Endodermal cell (in vitro differentiated cells): ENCODE measurements around the gene COL5A3. TPM values are rescaled to one million over a fixed set of nuclear protein-coding genes. Genes with fewer than 3 reads are reported as not detected.
A peak's percentile ranks its signal among the peaks of the same experiment; 100 is the strongest.

Experiments used
- DNase-seq: peaks from one replicate; pipeline ENCODE4 v3.0.0-alpha.2; 2017
- H3K27ac ChIP-seq: 2 replicates; pipeline ENCODE4 v1.5.1; 2013; ENCODE audit warnings: mild to moderate bottlenecking, low read depth, low read length, moderate library complexity
- H3K27me3 ChIP-seq: 2 replicates; pipeline ENCODE4 v1.6.1; 2013; ENCODE audit warnings: mild to moderate bottlenecking, low read length, moderate library complexity; ENCODE audit not compliant: insufficient read depth, control insufficient read depth, poor library complexity, severe bottlenecking
- H3K36me3 ChIP-seq: 2 replicates; pipeline ENCODE4 v1.7.0; 2013; ENCODE audit warnings: mild to moderate bottlenecking, low read length, moderate library complexity; ENCODE audit not compliant: control insufficient read depth, insufficient read depth
- H3K4me1 ChIP-seq: one replicate; pipeline ENCODE4 v1.7.0; 2013; ENCODE audit warnings: low read length; ENCODE audit not compliant: control insufficient read depth, insufficient read depth
- H3K4me3 ChIP-seq: 2 replicates; pipeline ENCODE4 v1.5.1; 2013; ENCODE audit warnings: mild to moderate bottlenecking, low read length, moderate library complexity
- H3K9ac ChIP-seq: 2 replicates; pipeline ENCODE4 v1.6.1; 2013; ENCODE audit warnings: mild to moderate bottlenecking, low read length, moderate library complexity; ENCODE audit not compliant: poor library complexity, severe bottlenecking; ENCODE audit errors: extremely low read depth
- H3K9me3 ChIP-seq: 2 replicates; pipeline ENCODE4 v1.6.1; 2013; ENCODE audit warnings: mild to moderate bottlenecking, low read length, moderate library complexity; ENCODE audit not compliant: control insufficient read depth
- H3K27ac Mint-ChIP-seq: 2 replicates; pipeline ENCODE4 v1.8.0; 2020; ENCODE audit warnings: mixed read lengths
- H3K27me3 Mint-ChIP-seq: 2 replicates; pipeline ENCODE4 v1.8.0; 2021; ENCODE audit warnings: mild to moderate bottlenecking, mixed read lengths; ENCODE audit not compliant: insufficient read depth
- H3K36me3 Mint-ChIP-seq: 2 replicates; pipeline ENCODE4 v1.8.0; 2020; ENCODE audit warnings: low read depth, mixed read lengths
- H3K4me1 Mint-ChIP-seq: 2 replicates; pipeline ENCODE4 v1.8.0; 2020; ENCODE audit warnings: mixed read lengths
- H3K4me3 Mint-ChIP-seq: 2 replicates; pipeline ENCODE4 v1.8.0; 2020; ENCODE audit warnings: mild to moderate bottlenecking, moderate library complexity, mixed read lengths
- H3K9me3 Mint-ChIP-seq: 2 replicates; pipeline ENCODE4 v1.8.0; 2020; ENCODE audit warnings: mild to moderate bottlenecking, mixed read lengths
- WGBS, 2 experiments: methylation state at CpG; one replicate each; pipeline versions ENCODE4 v1.1.5 to v1.1.7; 2013; ENCODE audit warnings: missing lambda C conversion rate in 2 of 2, mixed read lengths in 1 of 2; ENCODE audit not compliant: insufficient coverage in 1 of 2, insufficient read length in 1 of 2; 5-methylcytosine and 5-hydroxymethylcytosine counted together
- total RNA-seq, 2 donors: library from RNA; stranded (reverse); fragmentation: NEBNext Ultra II Directional in 1 of 2; extraction: Animal tissue kit (Norgen Biotek cat#: 25700) in 1 of 2; gene quantifications; 2 replicates in 1 of 2; 3 replicates in 1 of 2; pipeline ENCODE4 v1.2.1, GENCODE V29; 2021
- TF ChIP-seq, protein P1 (sequence below): fragments of 200-600 bp; sonication (generic); conservative IDR thresholded peaks from 2 replicates; pipeline ENCODE4 v1.5.0; 2021; ENCODE audit warnings: antibody characterized with exemption, mild to moderate bottlenecking

COL5A3 gene
- total RNA-seq, 2 donors from 2014 or later, result 0.04 TPM; not detected in 1

DNA sequence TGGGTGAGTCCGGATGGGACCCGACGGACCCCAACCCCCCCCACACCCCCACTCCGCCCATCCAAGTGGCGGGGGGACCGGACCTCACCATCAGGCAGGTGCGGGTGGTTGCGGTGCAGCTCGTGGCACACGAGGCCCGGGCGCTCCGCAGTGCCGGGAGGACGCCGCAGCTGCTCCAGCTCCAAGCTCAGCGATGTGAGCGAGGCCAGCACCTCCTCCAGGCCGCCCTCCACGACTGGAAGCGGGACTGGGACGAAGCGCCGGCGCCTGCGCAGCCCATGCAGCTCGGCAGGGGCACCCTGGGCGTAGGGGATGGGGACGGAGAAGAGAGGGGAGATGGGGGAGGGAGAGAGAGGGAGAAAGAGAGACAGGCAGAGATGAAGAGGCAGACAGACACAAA, 43.9 kb downstream of the COL5A3 start:
- Histone ChIP-seq H3K9me3 (no peaks in the 10 kb centered on the region), H3K9ac (no peak overlapping the region), H3K27me3 (peaks cover 31% of the 10 kb centered on the region), H3K36me3 (no peaks in the 10 kb centered on the region), H3K4me3 (no peak overlapping the region), H3K4me1 (no peaks in the 10 kb centered on the region), H3K27ac (no peak overlapping the region)
- Mint-ChIP-seq H3K36me3 (no peaks in the 10 kb centered on the region), H3K4me1 (peaks cover 2% of the 10 kb centered on the region), H3K4me3 (peak overlapping the region; percentile 32), H3K27ac (no peak overlapping the region), H3K27me3 (peaks cover 57% of the 10 kb centered on the region), H3K9me3 (no peaks in the 10 kb centered on the region)
- TF ChIP-seq, protein P1, sequence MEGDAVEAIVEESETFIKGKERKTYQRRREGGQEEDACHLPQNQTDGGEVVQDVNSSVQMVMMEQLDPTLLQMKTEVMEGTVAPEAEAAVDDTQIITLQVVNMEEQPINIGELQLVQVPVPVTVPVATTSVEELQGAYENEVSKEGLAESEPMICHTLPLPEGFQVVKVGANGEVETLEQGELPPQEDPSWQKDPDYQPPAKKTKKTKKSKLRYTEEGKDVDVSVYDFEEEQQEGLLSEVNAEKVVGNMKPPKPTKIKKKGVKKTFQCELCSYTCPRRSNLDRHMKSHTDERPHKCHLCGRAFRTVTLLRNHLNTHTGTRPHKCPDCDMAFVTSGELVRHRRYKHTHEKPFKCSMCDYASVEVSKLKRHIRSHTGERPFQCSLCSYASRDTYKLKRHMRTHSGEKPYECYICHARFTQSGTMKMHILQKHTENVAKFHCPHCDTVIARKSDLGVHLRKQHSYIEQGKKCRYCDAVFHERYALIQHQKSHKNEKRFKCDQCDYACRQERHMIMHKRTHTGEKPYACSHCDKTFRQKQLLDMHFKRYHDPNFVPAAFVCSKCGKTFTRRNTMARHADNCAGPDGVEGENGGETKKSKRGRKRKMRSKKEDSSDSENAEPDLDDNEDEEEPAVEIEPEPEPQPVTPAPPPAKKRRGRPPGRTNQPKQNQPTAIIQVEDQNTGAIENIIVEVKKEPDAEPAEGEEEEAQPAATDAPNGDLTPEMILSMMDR, result no peak
- 5 to 8% methylated on average over 2 to 29 of the region's 29 CpGs for WGBS, 2 experiments
- DNase-seq, result peak; percentile 85

DNA sequence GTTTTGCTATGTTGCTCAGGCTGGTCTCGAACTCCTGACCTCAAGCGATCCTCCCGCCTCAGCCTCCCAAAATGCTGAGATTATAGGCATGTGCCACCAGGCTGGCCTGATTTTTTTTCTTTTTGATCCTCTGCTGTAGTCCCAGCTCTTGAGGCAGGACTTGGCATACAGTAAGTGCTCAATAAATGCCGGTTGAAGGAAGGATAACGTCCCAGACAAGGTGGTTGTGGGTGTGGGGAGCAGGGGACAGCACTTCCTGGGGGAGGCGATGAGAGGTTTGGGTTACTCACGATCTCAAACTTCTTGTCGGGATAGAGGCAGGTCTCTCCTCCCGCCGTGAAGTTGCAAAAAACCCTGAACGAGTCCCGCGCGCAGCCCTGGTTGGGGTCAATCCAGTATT, 44.3 kb downstream of the COL5A3 start:
- no peak for DNase-seq
- Mint-ChIP-seq H3K36me3 (no peaks in the 10 kb centered on the region), H3K9me3 (no peaks in the 10 kb centered on the region), H3K27ac (no peak overlapping the region), H3K4me3 (no peak overlapping the region), H3K27me3 (peaks cover 55% of the 10 kb centered on the region), H3K4me1 (peaks cover 2% of the 10 kb centered on the region)
- H3K36me3 ChIP-seq, result no peaks in the 10 kb centered on the region
- TF ChIP-seq, protein P1, result no peak
- H3K4me1 ChIP-seq, result no peaks in the 10 kb centered on the region
- WGBS, 2 experiments, result 47 to 61% methylated on average over 8 to 14 of the region's 14 CpGs
- H3K27ac ChIP-seq, result no peak overlapping the region
- H3K27me3 ChIP-seq, result peaks cover 31% of the 10 kb centered on the region
- no peak overlapping the region for H3K4me3 ChIP-seq
- H3K9me3 ChIP-seq, result no peaks in the 10 kb centered on the region
- H3K9ac ChIP-seq, result no peak overlapping the region

DNA sequence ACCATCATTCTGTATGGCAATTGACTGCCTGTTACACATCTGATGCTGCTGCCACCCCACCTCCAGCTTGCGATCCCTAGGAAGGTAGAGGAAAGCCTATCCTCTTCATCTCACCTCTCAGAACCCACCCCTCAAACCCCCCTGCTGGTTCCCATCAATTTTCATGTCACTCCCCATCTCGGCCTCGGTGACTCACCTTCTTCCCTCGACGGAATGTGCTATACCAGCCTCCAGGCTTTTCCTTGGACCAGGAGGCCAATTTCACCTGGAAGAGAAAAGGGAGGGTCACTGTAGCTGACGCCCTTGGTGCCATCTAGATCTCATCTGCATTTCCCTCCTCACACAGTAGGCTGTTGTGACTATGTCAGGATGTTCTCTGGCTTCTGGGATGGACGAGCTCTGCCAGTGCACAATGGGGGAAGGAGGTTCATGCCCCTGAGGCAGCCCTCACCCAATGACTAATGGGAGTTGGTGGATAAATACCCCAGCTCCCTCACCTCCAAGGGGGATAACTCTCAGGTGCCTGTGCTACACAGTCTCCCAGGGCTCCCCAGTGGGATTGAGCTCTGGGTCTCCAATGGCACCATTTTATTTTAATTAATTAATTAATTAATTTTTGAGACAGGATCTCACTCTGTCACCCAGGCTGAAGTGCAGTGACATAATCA, 47.5 kb downstream of the COL5A3 start:
- DNase-seq, result peak; percentile 69
- H3K4me1 Mint-ChIP-seq, result peaks cover 2% of the 10 kb centered on the region
- no peak overlapping the region for H3K27ac ChIP-seq
- H3K27me3 ChIP-seq, result peaks cover 22% of the 10 kb centered on the region
- no peak overlapping the region for H3K9ac ChIP-seq
- peaks cover 47% of the 10 kb centered on the region for H3K27me3 Mint-ChIP-seq
- H3K4me1 ChIP-seq, result no peaks in the 10 kb centered on the region
- H3K27ac Mint-ChIP-seq, result no peak overlapping the region
- H3K9me3 ChIP-seq, result no peaks in the 10 kb centered on the region
- no peaks in the 10 kb centered on the region for H3K36me3 Mint-ChIP-seq
- 36 to 52% methylated on average over 2 to 7 of the region's 7 CpGs for WGBS, 2 experiments
- no peak overlapping the region for H3K4me3 ChIP-seq
- TF ChIP-seq, protein P1, result no peak
- H3K36me3 ChIP-seq, result no peaks in the 10 kb centered on the region
- no peak overlapping the region for H3K4me3 Mint-ChIP-seq
- H3K9me3 Mint-ChIP-seq, result no peaks in the 10 kb centered on the region
